ENCODE data around the gene CD36.
A peak's percentile ranks its signal among the peaks of the same experiment; 100 is the strongest.

CD36 gene

GRCh38 chr7:80651471-80651870 lies 13.0 kb downstream of the CD36 start:
- H3K4me3 ChIP-seq (ENCODE audit: insufficient read length, low read depth) = no peak overlapping the region
- H3K36me3 ChIP-seq (ENCODE audit: insufficient read depth, insufficient read length, low read length) = no peaks in the 10 kb centered on the region
- H3K9me3 ChIP-seq (ENCODE audit: insufficient read depth, low read length) = no peaks in the 10 kb centered on the region
- H3K27me3 ChIP-seq (ENCODE audit: insufficient read depth, insufficient read length) = no peaks in the 10 kb centered on the region
- no peaks in the 10 kb centered on the region for H3K4me1 ChIP-seq (ENCODE audit: insufficient read depth, insufficient read length)
- no peak for TF ChIP-seq YY1 (IDR thresholded peaks at IDR 0.05; ENCODE audit: insufficient read depth, insufficient read length)
- no peak for TF ChIP-seq SUZ12 (IDR thresholded peaks at IDR 0.05; ENCODE audit: extremely low read depth, insufficient read depth, insufficient read length)
- no peak for TF ChIP-seq ZNF274 (IDR thresholded peaks at IDR 0.05; ENCODE audit: low read depth, low read length)
- H3K9ac ChIP-seq (ENCODE audit: insufficient read length, low read depth) = no peak overlapping the region
- no peak for DNase-seq (ENCODE audit: low read depth, low spot score)

- Histone ChIP-seq H3K9ac (ENCODE audit: insufficient read length, low read depth) (no peak overlapping the region), H3K36me3 (ENCODE audit: insufficient read depth, insufficient read length, low read length) (no peaks in the 10 kb centered on the region), H3K27me3 (ENCODE audit: insufficient read depth, insufficient read length) (no peaks in the 10 kb centered on the region), H3K4me1 (ENCODE audit: insufficient read depth, insufficient read length) (no peaks in the 10 kb centered on the region), H3K9me3 (ENCODE audit: insufficient read depth, low read length) (no peaks in the 10 kb centered on the region), H3K4me3 (ENCODE audit: insufficient read length, low read depth) (no peak overlapping the region)
- no peak for DNase-seq (ENCODE audit: low read depth, low spot score)
- TF ChIP-seq YY1 (IDR thresholded peaks at IDR 0.05; ENCODE audit: insufficient read depth, insufficient read length) = no peak
- TF ChIP-seq SUZ12 (IDR thresholded peaks at IDR 0.05; ENCODE audit: extremely low read depth, insufficient read depth, insufficient read length) = no peak
- TF ChIP-seq ZNF274 (IDR thresholded peaks at IDR 0.05; ENCODE audit: low read depth, low read length) = no peak
Observed at GRCh38 chr7:80653244-80653643, 14.8 kb downstream of the CD36 start.

GRCh38 chr7:80654887-80655340 lies 16.5 kb downstream of the CD36 start:
- no peak for DNase-seq (ENCODE audit: low read depth, low spot score)
- Histone ChIP-seq H3K36me3 (ENCODE audit: insufficient read depth, insufficient read length, low read length) (no peaks in the 10 kb centered on the region), H3K27me3 (ENCODE audit: insufficient read depth, insufficient read length) (no peaks in the 10 kb centered on the region), H3K9me3 (ENCODE audit: insufficient read depth, low read length) (no peaks in the 10 kb centered on the region), H3K9ac (ENCODE audit: insufficient read length, low read depth) (no peak overlapping the region), H3K4me1 (ENCODE audit: insufficient read depth, insufficient read length) (no peaks in the 10 kb centered on the region), H3K4me3 (ENCODE audit: insufficient read length, low read depth) (no peak overlapping the region)
- TF ChIP-seq SUZ12 (IDR thresholded peaks at IDR 0.05; ENCODE audit: extremely low read depth, insufficient read depth, insufficient read length) = no peak
- TF ChIP-seq YY1 (IDR thresholded peaks at IDR 0.05; ENCODE audit: insufficient read depth, insufficient read length) = no peak
- TF ChIP-seq ZNF274 (IDR thresholded peaks at IDR 0.05; ENCODE audit: low read depth, low read length) = no peak

GRCh38 chr7:80656029-80656428 lies 17.6 kb downstream of the CD36 start:
- DNase-seq (ENCODE audit: low read depth, low spot score) = no peak
- Histone ChIP-seq H3K9me3 (ENCODE audit: insufficient read depth, low read length) (no peaks in the 10 kb centered on the region), H3K4me1 (ENCODE audit: insufficient read depth, insufficient read length) (no peaks in the 10 kb centered on the region), H3K36me3 (ENCODE audit: insufficient read depth, insufficient read length, low read length) (no peaks in the 10 kb centered on the region), H3K4me3 (ENCODE audit: insufficient read length, low read depth) (no peak overlapping the region), H3K9ac (ENCODE audit: insufficient read length, low read depth) (no peak overlapping the region), H3K27me3 (ENCODE audit: insufficient read depth, insufficient read length) (no peaks in the 10 kb centered on the region)
- TF ChIP-seq ZNF274 (IDR thresholded peaks at IDR 0.05; ENCODE audit: low read depth, low read length) = no peak
- no peak for TF ChIP-seq YY1 (IDR thresholded peaks at IDR 0.05; ENCODE audit: insufficient read depth, insufficient read length)
- no peak for TF ChIP-seq SUZ12 (IDR thresholded peaks at IDR 0.05; ENCODE audit: extremely low read depth, insufficient read depth, insufficient read length)

- no peaks in the 10 kb centered on the region for H3K36me3 ChIP-seq (ENCODE audit: insufficient read depth, insufficient read length, low read length)
- H3K4me1 ChIP-seq (ENCODE audit: insufficient read depth, insufficient read length) = no peaks in the 10 kb centered on the region
- H3K4me3 ChIP-seq (ENCODE audit: insufficient read length, low read depth) = no peak overlapping the region
- H3K9me3 ChIP-seq (ENCODE audit: insufficient read depth, low read length) = no peaks in the 10 kb centered on the region
- no peak for TF ChIP-seq ZNF274 (IDR thresholded peaks at IDR 0.05; ENCODE audit: low read depth, low read length)
- no peak for DNase-seq (ENCODE audit: low read depth, low spot score)
- no peak overlapping the region for H3K9ac ChIP-seq (ENCODE audit: insufficient read length, low read depth)
- H3K27me3 ChIP-seq (ENCODE audit: insufficient read depth, insufficient read length) = no peaks in the 10 kb centered on the region
Observed at GRCh38 chr7:80659120-80660055, 20.9 kb downstream of the CD36 start.

GRCh38 chr7:80660939-80661338 lies 22.5 kb downstream of the CD36 start:
- Histone ChIP-seq H3K9ac (ENCODE audit: insufficient read length, low read depth) (no peak overlapping the region), H3K4me1 (ENCODE audit: insufficient read depth, insufficient read length) (no peaks in the 10 kb centered on the region), H3K4me3 (ENCODE audit: insufficient read length, low read depth) (no peak overlapping the region), H3K9me3 (ENCODE audit: insufficient read depth, low read length) (no peaks in the 10 kb centered on the region), H3K27me3 (ENCODE audit: insufficient read depth, insufficient read length) (no peaks in the 10 kb centered on the region), H3K36me3 (ENCODE audit: insufficient read depth, insufficient read length, low read length) (no peaks in the 10 kb centered on the region)
- DNase-seq (ENCODE audit: low read depth, low spot score) = no peak
- TF ChIP-seq YY1 (IDR thresholded peaks at IDR 0.05; ENCODE audit: insufficient read depth, insufficient read length) (no peak), ZNF274 (IDR thresholded peaks at IDR 0.05; ENCODE audit: low read depth, low read length) (no peak), SUZ12 (IDR thresholded peaks at IDR 0.05; ENCODE audit: extremely low read depth, insufficient read depth, insufficient read length) (no peak)

- Histone ChIP-seq H3K9ac (ENCODE audit: insufficient read length, low read depth) (no peak overlapping the region), H3K27me3 (ENCODE audit: insufficient read depth, insufficient read length) (no peaks in the 10 kb centered on the region), H3K9me3 (ENCODE audit: insufficient read depth, low read length) (no peaks in the 10 kb centered on the region), H3K36me3 (ENCODE audit: insufficient read depth, insufficient read length, low read length) (no peaks in the 10 kb centered on the region), H3K4me1 (ENCODE audit: insufficient read depth, insufficient read length) (no peaks in the 10 kb centered on the region), H3K4me3 (ENCODE audit: insufficient read length, low read depth) (no peak overlapping the region)
- DNase-seq (ENCODE audit: low read depth, low spot score) = peak; percentile 13
- TF ChIP-seq SUZ12 (IDR thresholded peaks at IDR 0.05; ENCODE audit: extremely low read depth, insufficient read depth, insufficient read length) (no peak), ZNF274 (IDR thresholded peaks at IDR 0.05; ENCODE audit: low read depth, low read length) (no peak), YY1 (IDR thresholded peaks at IDR 0.05; ENCODE audit: insufficient read depth, insufficient read length) (no peak)
Observed at GRCh38 chr7:80661729-80662128, 23.3 kb downstream of the CD36 start.

Data from NT2/D1 (cell line).